ENCODE measurements around the gene FADD.

FADD gene, protein sequence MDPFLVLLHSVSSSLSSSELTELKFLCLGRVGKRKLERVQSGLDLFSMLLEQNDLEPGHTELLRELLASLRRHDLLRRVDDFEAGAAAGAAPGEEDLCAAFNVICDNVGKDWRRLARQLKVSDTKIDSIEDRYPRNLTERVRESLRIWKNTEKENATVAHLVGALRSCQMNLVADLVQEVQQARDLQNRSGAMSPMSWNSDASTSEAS

GRCh38 chr11:70202920-70203750 lies at the start of gene FADD:
Gene FADD (plus strand): TSS chr11:70203296. CDS start chr11:70203460, 164 bp downstream.
- DNase-seq (ENCODE audit: low read depth): peak; percentile 84

DNA sequence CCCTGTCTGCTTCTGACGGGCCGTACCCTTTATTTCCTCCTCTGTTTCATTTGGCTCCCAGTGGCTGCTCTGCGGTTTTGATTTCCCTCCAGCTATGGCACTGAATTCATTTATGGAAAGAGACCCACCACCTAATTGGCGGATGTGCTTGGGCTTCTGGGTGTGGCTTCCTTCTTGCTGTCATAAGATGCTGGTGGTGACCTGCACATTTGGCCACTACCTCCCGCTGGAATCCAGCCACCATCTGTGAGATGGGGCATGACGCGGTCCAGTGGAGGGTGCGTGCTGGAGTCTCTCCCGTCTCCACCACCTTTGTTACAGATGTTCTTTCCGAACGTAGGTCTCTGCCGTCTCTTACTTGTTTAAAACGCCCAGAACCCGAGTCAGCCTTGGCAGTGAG lies 47.7 kb upstream of the FADD start:
- DNase-seq (ENCODE audit: low read depth): no peak

GRCh38 chr11:70156291-70157037 lies 46.6 kb upstream of the FADD start:
- no peak for DNase-seq (ENCODE audit: low read depth)

DNA sequence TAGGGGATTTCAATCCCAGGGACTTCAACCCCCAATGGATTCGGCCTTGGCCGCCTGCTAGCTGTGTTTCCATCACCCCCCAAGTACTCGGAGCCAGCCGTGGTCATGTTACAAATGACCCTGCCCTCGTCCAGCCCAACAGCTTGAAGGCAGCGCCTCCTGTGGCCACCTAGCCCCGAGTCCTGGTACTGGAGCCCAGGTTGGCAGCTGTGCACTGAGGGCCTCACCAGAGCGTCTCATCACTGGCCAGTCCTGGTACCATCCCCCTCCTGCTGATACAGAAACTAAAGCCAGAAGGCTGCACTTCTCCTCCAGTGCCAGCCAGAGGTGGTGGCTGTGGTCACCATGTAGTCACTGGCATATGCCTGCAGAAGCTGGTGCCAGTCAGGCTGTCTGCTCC lies 44.9 kb upstream of the FADD start:
- no peak for DNase-seq (ENCODE audit: low read depth)

- no peak for DNase-seq (ENCODE audit: low read depth)
Measured at GRCh38 chr11:70158757-70159389, 44.2 kb upstream of the FADD start.

- no peak for DNase-seq (ENCODE audit: low read depth)
Measured at GRCh38 chr11:70159627-70160570, 43.2 kb upstream of the FADD start.

DNA sequence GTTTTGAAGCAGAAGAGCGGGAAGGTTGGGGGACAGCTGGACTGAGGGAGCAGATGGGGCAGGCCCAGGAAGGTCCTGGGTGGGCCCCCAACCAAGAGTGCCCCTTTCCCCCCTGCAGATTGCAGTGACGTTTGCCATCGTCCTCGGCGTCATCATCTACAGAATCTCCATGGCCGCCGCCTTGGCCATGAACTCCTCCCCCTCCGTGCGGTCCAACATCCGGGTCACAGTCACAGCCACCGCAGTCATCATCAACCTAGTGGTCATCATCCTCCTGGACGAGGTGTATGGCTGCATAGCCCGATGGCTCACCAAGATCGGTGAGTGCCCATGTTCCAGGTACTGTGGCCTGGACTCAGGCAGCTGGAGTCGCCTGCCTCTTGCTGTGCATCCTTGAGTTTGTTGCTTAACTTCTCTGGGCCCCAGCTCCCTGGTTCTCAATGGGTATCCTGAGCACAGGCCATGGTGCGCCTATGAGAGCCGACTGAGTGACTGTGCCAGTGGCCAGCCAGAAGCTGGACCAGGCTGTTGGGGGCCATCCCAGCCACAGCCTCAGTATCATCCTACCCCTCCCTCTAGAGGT lies 42.0 kb upstream of the FADD start:
- no peak for DNase-seq (ENCODE audit: low read depth)

- DNase-seq (ENCODE audit: low read depth): no peak
Measured at GRCh38 chr11:70164705-70165104, 38.4 kb upstream of the FADD start.

DNA sequence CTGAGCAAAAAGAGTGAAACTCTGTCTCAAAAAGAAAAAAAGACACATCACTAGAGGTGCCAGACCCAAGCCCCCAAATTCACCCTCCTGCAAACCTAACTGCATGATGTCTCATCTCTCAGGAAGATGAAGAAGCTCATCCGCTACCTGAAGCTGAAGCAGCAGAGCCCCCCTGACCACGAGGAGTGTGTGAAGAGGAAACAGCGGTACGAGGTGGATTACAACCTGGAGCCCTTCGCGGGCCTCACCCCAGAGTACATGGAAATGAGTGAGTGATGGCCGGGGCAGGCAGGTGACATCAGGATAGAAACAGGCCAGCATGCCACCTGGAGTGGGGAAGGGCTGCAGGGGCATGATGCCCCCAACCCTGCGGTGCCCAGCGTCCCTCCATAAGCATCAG lies 36.0 kb upstream of the FADD start:
- DNase-seq (ENCODE audit: low read depth): no peak

DNA sequence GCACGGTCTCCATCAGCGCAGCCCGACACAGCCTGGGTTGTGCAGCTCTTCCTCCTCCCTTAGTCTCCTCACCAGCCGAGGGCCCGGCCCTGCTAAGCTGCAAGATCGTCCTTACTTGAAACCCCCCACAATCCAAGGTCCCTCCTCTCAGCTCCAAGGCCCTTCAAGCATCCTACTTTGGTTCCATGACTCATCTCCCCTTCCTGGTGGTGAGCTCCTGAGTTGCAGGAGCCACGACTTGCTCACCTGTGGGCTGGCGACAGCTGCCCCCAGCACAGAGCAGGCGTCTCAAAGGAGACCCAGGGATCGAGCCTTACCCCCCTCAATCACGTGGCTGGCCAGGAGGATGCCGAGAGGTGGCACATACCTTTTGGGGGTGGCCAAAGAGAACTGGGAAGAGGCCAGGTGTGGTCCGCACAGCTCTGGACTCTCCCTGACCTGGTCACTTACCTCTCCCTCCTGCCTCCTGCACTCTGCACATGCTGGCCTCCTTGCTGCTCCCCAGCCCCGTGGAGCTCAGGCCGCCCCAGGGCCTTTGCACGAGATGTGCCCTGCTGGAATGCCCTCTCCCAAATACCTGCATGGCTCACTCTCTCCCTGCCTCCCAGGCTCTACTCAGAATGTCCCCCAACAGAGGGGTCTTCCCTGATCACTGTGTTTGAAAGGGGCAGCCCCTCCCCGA lies 35.2 kb upstream of the FADD start:
- no peak for DNase-seq (ENCODE audit: low read depth)

DNA sequence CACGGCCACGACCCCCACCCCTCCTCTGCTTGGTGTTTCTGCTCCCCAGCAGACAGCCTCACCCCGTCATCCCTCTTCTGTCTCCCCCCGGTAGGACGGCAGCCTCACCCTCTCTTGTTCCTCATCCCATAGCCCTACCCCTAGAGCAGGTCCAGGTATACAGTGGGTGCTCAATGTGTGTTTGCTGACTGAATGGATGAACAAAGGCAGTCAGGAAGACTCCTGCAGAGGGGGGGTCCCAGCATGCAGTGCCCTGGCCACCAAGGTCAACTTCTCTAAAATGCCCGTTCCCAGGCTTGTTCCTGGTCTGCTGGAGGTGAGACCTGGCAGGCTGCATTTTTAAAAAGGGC lies 34.7 kb upstream of the FADD start:
- no peak for DNase-seq (ENCODE audit: low read depth)

GRCh38 chr11:70169127-70169526 lies 34.0 kb upstream of the FADD start:
- no peak for DNase-seq (ENCODE audit: low read depth)

DNA sequence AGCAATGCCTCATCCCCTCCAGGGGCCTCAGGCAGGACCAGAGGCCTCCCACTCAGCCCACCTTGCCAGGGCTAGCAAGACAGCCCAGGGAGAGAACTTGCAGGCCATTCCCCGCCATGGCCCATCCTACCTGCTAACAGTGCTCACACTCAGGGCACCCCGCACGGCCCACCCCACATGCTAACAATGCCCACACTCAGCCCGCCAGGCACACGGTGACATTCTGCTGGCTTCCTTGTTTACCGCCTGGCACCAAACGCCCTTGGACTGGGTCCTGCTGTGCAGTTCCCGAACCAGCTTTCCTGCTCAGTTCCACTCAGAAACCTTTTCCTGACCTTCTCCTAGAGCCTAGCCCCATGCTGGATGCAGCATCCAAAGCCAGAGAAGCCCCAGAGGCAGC lies 33.5 kb upstream of the FADD start:
- no peak for DNase-seq (ENCODE audit: low read depth)

GRCh38 chr11:70170596-70171210 lies 32.4 kb upstream of the FADD start:
- DNase-seq (ENCODE audit: low read depth): no peak

DNA sequence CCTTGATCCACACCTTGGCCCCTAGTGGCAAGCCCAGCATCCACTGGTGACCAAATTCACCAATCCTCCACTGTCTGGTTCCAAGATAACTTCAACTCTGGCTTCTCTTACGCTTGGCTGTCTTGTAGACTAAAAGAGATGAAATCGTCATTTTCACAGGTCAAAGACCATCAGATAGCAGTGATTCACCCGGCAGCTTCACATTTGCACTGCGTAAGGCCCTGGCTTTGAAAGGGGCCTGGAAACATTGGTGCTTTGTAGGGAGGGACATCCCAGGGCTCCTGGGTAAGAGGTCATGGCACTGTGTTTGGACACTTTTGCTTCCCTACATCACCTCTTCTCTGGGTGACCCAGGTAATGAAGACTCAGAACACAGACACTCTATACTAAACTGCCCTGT lies 30.1 kb upstream of the FADD start:
- DNase-seq (ENCODE audit: low read depth): no peak

DNA sequence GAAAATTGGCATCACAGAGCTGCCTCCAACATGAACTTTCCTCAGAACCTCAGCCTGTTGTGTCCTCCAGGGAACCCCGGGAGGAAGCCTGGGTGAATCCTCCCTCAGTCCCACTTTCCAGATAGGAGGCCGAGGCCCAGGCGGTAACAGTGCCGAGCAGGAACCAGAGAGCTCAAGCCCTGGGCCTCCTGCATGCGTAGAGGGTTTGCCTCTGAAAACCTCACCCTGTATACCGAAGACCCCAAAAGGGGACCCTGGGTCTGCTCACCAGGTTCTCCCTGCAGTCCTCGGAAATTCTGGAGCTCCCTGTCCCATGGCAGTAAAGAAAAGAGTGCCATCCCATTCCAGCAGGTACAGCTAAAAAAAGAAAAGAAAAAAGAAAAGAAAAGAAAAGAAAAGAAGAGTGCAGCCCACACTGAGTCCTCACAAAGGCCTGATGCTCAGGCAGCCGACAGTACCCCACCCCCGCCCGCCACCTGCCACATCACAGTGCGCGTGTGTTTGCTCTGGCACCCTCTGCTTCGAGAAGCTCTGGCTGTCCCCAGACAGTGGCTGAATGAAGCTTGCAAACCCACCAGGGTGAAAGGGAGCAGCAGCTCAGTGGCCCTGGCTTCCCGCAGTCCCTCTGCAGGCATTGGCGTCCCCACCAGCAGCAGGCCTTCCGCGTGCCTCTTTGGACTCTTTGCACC lies 28.4 kb upstream of the FADD start:
- DNase-seq (ENCODE audit: low read depth): no peak

- DNase-seq (ENCODE audit: low read depth): no peak
Measured at GRCh38 chr11:70175236-70175698, 27.8 kb upstream of the FADD start.

DNA sequence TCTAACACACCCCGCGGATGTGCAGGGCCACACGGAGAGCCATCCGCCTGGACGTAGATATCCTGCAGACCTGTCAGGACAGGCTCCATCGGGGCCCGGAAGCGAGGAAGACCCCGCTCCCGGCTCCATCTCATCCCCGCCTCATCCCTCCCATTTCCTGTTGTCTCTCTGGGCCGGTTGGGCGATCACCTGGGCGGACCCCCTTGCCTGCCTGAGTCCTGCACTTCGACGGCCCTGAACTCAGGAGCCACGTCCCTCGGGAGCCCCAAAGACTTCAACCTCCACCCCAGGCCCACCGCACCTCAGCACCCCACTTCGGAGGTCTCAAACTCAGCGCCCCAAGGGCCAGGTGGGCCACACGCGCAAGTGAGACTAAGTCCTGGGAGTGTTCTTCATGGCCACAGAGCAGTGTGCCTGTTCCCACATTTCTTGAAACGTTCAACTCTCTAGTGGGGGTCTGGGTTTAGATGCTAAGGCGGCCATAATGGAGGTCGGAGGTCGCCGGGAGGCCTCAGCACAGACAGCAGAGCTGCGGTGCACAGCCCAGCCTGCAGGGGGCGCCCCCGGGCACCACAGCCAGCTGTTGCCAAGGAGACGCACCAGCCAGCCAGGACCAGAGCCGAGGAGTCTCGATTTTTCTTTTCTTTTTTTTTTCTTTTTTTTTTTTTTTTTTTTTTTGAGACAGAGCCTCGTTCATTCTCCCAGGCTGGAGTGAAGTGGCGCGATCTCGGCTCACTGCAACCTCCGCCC lies 26.0 kb upstream of the FADD start:
- DNase-seq (ENCODE audit: low read depth): no peak

- DNase-seq (ENCODE audit: low read depth): no peak
Measured at GRCh38 chr11:70180906-70181305, 22.2 kb upstream of the FADD start.
